Measurements from ENCODE around the gene DENND2C.

Gene DENND2C, protein sequence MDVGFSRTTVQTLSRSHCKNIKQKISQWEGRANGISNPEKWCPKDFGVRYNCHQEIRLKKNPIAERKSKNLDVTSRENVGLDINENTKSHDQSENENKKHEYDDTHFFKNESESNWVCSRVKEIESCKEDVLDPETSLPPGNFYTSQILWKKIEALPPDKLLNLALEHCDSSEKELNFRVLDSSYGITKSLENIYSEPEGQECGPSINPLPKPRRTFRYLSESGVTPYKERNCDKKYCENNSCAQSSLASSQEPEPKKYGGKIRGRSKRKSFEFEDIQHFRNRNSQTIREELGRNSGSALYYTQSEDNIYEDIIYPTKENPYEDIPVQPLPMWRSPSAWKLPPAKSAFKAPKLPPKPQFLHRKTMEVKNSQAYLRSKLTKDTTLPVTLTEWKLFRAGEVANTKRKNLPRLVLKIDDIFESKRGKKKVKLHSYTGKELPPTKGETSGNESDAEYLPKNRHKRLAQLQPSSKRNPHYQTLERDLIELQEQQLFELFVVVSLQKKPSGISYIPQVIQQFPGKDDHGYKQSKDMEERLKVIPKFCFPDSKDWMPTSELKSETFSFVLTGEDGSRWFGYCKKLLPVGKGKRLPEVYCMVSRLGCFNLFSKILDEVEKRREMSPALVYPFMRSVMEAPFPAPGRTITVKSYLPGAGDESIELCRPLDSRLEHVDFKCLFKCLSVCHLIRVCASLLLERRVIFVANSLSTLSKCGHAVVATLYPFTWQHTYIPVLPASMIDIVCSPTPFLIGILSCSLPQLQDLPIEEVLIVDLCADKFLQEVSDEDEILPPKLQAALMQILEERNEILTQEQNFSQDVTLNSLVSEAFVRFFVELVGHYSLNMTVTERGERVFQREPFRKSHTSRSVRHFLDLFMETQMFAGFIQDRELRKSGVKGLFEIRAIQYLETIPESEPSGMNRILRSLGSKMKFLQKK

DNA sequence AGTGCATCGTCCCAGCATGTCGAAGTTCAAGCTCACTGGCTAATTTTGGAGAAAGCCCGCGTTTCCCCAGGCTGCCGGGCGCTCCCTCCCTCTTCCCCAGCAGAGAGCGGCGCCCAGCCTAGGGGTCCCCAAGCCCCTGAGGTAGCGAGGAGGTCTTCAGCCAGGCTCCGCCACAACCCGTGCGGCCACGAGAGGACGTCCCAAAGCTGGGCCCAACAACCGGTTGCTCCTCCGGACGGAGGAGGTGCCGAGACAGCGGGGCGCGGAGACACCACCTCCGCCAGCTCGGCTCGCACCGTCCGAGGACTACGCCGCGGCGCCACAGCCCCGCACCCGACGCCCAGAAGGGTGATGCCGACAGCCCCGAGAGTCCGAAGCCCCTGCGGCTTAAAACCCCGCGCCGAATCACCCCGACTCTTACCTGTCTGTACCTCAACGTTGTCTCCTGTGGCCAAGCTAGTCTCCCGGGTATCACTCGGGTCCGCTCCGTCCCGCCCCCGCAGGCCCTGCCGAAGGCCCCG, at the start of gene DENND2C:
Gene DENND2C (minus strand): TSS at position 488 of the 521 bp plus-strand sequence. CDS start 44,065 bp downstream, outside the sequence.
- no peak for DNase-seq

DNA sequence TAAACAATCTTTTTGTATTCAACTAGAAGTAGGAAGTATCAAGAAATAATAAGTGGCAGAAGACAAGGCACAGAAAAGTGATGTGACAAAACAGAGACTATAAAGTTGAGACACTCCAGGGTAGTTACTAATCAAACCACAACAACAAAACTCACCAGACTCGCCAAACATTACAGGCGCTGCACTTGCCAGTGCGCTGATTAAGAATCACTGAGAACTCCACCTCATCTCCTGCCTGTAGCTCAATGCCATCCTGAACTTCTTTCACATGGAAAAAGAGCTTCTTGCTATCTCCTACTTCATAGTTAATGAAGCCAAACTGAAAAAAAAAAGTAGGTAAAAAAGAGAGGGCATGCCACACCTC, 49.6 kb upstream of the DENND2C start:
- DNase-seq: no peak

DNA sequence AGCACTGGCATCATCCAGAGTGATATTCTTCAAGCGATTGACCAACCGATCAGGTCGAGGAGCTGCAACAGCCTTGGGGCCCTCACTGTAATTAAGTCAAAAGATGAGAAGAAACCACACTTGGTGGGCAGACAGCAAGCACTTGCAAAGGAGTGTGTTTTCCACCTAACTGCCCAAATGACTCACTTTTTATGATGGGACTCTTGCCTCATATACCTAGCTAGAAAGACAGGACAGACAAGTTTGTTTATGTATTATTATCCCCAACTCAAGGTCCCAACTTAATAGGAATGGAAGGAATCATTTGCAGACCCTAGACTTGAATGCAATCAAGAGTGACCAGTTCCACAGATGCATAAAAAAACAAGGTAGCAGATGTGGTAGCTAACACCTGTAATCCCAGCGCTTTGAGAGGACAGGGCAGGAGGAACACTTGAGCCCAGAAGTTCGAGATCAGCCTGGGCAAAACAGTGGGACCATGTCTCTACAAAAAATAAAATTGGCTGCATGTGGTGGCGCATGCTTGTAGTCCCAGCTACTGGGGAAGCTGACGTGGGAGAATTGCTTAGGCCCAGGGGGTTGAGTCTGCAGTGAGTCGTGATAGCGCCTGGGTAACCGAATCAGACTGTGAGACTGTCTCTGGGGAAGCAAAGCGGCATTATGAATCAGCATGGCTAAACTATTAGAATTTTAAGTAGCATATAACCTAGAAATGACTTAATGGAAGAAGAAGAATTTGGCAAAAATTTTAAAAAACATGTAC, 49.0 kb upstream of the DENND2C start:
- DNase-seq: no peak

DNA sequence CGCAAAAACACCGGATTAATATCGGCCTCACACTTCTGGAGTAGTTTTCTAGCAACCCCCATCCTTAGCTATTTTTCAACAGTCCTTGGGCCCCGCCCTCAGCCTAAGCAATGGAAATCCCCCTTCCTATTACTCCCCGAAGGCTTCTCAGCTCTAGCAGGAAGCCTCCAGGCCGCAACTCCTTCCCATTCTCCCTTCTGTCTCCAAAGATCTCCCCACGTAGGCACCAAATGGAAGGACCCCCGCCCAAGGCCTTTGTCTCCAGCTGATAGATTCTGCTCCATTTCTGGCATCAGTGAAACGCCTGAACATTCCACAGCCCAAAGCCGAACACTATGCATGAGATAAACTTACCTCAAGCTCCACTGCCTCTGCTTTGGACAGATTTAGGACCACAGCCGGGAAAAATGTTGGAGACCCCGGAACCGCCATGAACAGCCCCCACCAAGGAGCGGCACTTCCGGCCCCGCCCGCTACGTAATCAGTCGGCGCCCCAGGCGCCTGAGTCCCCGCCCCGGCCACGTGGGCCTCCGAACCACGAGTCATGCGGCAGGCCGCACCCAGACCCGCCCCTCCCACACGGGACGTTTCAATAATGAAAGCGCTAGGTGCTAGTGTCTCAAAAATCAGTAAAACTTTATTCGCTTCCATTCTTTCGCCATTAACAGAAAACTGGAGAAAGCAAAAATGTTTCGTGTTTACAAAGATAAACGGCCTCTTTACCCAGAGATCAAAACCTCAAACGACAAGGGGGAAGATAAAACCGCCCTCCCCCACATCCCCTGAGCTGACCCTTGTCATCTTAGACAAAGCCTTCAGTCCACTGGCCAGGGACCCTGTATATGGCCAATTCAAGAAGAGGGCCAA, 46.7 kb upstream of the DENND2C start, which contains the start of gene NRAS:
Gene NRAS (minus strand): TSS at position 468 of the 867 bp plus-strand sequence. CDS start 611 bp downstream, outside the sequence.
- peak; percentile 87 for DNase-seq

DNA sequence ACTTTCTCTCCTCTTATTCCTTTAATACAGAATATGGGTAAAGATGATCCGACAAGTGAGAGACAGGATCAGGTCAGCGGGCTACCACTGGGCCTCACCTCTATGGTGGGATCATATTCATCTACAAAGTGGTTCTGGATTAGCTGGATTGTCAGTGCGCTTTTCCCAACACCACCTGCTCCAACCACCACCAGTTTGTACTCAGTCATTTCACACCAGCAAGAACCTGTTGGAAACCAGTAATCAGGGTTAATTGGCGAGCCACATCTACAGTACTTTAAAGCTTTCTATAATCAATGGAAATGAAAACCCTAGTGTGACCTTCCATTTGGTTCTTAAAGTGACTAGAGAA, 46.1 kb upstream of the DENND2C start:
- DNase-seq: no peak

DNA sequence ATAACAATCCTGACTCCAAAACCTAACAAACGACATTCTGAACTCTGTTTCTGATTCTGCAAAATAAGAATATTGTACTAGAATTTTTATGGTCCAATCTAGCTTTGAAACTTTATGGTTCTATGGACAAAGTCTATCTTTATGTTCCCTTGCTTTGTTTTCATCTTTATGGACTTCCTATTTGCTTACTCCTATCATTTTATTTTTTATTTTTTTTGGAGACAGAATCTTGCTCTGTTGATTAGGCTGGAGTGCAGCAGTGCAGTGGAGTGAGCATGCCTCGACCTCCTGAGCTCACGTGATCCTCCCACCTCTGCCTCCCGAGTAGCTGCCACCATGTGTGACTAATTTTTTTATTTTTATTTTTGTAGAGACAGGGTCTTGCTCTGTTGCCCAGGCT, 43.1 kb upstream of the DENND2C start:
- DNase-seq: no peak

DNA sequence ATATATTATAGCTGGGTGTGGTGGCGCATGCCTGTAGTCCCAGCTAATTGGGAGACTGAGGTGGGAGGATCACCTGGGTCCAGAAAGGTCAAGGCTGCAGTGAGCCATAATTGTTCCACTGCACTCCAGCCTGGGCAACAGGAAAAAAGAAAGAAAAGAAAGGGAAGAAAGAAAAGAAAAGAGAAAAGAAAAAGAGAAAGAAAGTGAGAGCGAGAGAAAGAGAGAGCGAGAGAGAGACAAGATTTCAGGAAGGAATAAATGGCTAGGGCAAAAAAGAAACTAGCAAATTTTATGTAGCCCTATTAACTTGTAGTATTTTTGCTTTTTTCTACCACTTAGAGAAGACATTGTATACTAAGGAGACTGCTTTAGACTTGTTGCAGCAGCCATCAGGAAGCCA, 40.5 kb upstream of the DENND2C start:
- no peak for DNase-seq

DNA sequence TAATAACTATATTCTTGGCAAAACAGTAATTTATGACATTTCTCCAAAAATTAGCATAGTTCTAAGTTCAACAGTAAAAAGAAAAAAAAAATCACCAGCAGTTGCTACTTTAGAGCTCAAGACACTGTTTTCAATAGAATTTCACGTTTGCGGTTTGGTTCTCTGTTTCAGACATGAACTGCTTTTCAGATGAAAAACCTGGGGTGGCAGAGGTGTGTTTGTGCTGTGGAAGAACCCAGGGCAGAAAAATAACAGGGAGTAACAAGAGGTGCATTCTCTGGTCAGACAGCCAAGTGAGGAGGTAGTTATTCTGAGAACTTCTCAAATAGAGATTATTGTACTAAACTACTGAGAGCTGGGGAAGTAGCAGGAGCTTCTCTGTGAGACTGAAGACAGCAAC, 37.8 kb upstream of the DENND2C start:
- DNase-seq: no peak

DNA sequence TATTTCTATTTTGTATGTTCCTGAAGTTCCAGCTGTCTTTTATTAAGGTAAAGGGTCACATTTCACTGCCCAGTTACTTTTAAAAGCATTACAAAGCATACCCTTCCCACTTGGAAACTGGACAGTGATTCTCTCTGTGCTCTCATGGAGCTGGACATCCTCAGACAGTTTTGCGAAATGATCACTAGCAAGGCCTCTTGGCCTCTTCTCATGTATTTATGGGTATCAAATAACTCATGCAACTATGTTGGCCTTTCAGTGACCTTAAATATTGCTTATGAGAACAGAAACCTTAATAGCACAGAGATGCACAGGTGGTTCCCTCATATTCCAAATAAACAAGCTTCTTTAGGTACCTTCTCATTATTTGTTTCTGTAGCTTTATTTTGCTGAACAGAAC, 33.4 kb upstream of the DENND2C start:
- no peak for DNase-seq

DNA sequence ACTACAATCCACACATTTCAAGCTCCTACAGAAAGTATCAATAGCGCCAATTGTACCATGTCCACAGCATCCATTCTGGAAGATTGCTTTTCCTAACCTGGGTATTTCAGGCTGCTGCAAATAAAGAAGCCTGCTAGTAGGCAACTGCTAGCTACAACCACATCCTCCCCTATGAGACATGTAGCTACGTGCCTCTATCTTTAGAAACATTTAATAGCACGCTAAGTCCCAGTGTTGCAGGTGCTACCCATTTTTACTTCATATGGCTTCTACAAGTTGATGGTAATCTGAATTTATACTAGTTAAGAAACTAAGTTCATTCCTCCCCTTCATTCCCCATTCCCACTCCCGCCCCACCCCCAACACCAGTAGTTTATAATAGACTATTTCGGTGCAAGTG, 32.9 kb upstream of the DENND2C start:
- DNase-seq: no peak

DNA sequence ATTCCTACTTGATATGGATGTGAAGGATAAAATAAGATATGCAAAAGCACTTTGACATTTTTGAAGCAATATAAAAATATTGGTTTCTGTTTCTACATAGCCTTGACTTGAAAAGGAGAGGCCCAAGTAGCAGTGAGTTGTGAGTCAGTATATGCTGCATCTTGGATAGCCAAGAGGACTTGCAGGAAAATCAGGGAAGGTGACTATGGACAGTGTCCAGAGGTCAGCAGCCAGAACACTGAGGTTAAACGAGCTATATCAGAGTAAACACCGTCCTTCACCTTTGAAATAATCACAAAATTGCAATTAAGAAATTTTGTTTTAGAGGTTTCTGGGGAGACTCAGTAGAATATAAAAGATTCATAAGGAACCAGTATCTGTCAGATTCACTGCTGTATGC, 32.1 kb upstream of the DENND2C start:
- no peak for DNase-seq

DNA sequence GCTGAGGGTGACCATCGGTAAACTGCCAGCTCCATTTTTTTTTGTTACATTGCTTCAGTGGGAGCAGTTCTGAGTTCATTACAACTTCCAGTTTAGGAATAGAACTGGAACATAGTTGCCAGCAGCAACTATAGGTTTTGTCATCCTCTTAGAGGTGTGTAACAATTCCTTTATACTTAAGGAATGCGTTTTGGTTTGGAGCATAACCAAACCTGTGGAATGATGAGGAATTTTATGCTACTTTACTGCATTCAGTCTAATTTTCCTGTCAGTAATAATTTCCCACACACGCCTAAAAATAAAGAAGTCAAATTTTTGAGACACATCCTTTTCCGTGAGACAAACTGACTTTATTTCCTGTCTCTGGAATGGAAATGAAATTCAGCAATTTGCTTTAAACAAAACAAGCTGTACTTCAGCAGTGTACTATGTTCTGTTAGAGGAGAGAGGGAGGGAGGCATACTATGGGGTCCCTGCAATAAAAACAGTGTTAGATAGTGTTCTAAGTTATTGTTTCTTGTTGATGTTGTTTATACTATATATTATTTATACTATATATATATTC, 30.3 kb upstream of the DENND2C start:
- no peak for DNase-seq

DNA sequence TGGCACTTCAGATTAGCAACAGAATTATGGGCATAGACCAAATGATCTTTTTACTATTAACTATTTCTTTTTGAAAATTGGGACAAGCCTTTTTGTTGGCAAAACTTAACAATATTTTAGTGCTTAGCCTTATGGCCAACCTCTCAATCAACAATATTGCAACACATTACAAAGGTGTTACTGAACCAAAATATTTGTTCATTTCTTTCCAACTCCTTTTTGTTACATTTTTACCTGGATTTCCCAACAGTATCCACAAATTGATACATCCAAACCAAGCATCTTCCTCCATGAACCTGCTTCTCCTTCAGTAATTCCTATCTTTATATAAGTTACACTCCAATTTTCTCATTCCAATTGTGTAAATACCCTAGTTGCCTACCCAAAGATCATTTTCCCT, 27.0 kb upstream of the DENND2C start:
- DNase-seq: no peak

DNA sequence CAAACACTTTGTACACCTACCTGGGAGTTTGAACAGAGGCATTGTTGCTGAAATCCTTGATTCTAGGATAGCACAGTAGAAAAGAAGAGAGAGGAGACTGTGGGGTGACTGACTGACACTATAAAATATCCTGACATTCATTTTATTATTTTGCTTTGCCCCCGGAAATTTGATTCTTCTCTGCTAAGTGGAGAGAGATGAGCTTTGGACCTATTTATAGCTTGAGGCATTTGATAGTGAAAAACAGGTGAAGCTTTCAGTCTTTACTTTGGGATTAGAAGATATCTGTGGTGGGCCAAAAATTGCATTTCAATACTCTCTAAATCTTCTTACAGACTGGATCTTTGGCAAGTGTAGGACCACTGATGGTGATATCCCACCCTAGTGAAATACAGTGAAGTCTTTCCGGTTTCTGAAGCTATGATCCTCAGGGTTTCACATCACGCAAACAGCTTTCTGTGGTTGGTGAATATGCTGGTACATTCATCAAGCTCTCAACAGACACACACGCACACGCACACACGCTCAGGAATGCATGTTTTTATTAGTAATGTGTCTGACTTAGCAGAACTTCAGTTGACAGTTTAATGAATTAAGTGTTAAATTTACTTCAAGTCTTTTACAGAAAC, 25.7 kb upstream of the DENND2C start, which contains the start of gene AMPD1:
Gene AMPD1 (minus strand): TSS at position 117 of the 629 bp plus-strand sequence. CDS start 75 bp downstream, at position 42.
- DNase-seq: no peak

DNA sequence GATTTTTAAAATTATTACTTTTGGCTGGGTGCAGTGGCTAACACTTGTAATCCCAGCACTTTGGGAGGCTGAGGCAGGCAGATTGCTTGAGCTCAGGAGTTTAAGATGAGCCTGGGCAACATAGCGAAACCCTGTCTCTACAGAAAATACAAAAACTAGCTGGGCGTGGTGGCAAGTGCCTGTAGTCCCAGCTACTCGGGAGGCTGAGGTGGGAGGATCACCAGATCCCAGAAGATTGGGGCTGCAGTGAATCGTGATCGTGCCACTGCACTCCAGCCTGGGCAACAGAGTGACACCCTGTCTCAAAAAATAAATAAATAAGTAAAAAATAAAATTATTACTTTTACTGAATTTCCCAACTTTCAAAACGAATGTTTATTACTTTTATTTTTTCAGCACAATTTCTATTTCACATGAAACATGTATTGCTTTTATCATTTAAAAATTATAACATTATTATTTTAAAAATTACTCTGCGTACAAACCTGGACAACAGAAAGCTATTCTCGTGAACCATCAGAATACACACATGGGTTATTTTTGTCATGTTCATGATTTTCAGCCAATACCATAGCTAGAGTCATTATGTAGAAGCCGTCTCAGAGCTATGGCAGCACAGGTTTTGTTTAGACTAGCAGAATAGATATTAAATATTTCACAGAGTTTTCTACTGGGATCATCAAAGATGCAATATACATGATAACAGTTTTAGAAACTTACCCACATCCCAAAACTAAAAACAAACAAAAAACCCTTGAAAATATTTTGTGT, 24.9 kb upstream of the DENND2C start:
- no peak for DNase-seq

DNA sequence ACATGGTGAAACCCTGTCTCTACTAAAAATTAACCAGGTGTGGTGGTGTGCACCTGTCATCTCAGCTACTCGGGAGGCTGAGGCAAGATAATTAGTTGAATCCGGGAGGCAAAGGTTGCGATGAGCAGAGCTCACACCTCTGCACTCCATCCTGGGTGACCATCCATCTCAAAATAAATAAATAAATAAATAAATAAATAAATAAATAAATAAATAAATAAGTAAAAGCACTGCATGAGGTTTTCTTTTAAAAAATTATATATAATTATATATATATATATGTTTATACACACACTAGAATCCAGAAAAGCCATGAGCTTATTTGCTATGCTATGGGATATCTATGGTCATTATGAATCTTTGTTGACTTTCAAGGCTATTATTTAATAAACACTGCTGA, 23.1 kb upstream of the DENND2C start:
- no peak for DNase-seq

DNA sequence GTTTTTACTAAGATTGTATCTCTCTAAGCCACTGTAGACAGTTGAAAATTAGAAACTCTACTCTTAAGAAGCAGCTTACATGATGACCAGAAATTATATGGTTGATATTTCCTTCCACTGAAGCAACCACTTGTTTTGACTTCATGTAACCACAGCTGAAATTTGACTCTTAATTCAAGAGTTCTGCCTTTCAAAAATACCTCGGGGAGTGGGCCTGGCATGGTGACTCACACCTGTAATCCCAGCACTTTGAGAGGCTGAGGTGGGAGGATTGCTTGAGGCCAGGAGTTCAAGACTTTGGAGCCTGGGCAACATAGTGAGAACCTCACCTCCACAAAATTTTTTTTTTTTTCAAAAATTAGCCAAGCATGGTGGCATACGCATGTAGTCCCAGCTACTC, 21.2 kb upstream of the DENND2C start:
- no peak for DNase-seq

DNA sequence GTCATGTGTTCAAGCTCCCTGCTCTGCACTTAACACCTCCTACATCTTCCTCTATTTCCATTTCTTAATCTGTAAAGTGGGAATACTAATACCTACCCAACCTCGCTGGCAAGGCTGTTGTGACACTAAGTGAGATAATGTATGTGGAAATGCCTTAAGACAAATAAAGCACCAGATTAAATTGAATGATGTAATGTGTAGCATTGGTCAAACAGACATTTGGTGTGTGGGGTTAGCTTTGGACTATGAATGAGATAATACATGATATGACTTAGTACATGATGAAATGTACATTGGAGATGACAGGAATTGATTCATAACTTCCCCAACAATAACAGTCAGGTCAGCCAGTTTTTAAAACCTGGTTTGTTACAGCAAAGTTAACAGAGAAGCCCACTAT, 20.3 kb upstream of the DENND2C start:
- DNase-seq: no peak

DNA sequence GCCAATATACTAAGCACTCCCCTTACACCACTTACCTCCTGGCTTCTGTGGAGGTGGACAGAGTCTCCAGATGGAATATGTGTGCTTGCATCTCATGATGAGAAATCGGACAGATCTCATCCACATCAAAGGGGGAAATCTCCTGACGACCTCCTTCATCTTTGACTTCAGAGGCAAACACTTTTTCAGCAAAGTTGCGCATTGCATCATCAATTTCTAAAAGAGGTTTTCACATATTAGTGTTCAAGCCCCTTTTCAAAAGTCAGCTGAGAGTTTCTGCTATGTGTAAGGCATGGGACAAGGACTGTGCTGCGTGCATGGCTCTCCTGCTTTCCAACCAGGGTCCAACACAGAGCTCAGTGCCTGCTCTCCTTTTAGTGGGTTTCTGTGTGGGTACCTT, 18.7 kb upstream of the DENND2C start:
- DNase-seq: no peak

DNA sequence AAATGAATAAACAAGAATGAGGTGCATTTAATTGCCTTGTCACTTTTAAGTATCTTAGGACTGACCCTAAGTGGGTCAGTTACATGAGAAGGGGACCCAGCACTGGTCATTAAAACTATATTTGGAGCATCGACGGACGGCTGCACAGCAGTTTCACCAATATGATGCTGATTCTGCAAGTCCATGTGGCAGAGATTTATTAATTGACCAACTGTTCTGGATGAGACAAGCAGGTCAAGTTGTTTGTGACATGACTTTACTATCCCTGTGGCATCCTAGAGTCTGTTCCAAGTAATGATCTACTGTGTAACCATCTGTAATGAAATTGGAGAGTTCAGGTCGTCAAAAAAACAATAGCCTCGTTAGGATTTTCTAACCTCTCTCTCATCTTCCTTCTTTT, 16.0 kb upstream of the DENND2C start:
- no peak for DNase-seq

All from NCI-H774 (cell line).